ENCODE data around the gene TMEM98.

DNA sequence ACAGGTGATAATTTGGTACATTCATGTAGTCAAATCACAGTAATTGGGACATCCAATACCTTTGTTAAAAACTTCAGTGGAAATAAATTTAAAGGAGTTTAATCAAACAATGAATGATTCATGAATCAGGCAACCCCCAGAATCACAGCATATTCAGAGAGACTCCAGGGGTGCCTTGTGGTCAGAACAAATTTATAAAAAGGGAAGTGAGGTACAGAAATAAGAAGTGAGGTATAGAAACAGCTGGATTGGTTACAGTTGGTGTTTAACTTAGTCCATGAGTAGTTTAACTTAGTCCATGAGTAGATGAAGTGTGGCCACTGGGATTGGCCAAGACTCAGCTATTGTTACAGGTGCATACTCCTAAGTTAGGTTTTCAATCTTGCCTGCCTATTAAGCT, 25.1 kb downstream of the TMEM98 start:
- TF ChIP-seq POLR2AphosphoS5 (IDR thresholded peaks at IDR 0.05) (no peak), POLR2A (IDR thresholded peaks at IDR 0.05) (no peak)

Measured in spleen (tissue), 3 donors.